Activated T-helper 1 cell treated with anti-CD3 and anti-CD28 coated beads, Interleukin-2, amount 50 U/mL, for 16 hours (primary cell): ENCODE data around the gene RAP1GDS1.
"Not testable (repeated sequence)": the region's sequence is repeated elsewhere in the genome, so short reads cannot be mapped to it uniquely, and the experiment has no call there.

Experiments
- DNase-seq, 2 donors: peaks; one replicate each; pipeline ENCODE4 v3.0.0-alpha.2; 2020; ENCODE audit warnings: low read depth in 1 of 2, low spot score in 1 of 2

Gene RAP1GDS1

DNA sequence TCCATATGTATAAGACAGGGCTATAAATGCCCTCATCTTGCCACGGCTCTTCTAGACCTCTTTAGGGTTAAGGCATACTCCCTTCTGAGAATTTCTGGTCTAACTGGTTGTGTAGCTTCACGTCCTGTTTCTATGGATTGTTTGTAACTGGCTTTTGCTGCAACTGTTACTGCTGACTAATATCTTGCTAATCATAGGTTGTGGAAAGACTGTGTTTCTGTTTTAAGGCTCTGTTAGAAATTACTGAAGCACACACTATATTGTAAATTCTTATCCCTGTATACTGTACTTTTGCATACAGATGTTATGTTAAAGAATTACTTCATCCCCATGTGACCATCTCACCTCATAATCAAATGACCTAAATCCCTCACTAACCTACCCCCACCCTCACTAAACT, 218.4 kb downstream of the RAP1GDS1 start:
- not testable (repeated sequence) for DNase-seq

DNA sequence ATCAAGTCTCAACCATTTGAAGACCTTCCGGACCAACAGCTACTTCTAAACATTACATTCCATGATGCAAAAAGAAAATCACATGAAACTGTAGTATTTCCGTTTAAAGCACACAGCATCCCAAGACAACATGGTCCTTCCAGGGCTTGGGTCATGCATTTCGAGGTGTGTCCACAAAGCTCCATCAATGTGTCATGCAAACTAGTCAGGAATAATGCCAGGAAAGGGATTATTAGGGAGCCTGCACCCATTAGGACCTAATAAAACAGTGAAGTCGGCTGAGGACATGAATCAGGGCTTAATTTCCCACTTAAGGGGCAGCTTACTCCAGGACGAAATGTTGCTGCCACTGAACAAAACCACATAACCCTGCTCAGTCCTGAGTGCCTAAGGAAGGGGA, 219.4 kb downstream of the RAP1GDS1 start:
- DNase-seq: no peak

DNA sequence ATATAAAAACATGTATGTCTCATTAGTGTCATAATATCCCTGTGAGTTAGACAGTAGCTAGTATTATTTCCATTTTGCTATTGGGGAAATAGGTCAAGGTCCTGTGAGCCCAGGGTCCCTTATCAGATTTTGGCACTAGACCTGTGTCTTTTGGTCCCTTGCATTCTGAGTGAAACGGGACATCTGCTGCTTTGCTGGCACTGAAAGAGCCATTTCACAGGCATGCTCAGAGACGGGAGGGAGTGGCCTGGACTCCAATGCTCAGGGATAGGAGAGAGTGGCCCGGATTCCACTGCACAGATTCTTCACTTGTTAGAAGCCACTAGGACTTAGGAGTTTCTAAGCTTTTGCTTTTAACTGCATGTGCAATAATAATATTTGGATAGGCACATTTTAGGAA, 220.0 kb downstream of the RAP1GDS1 start:
- DNase-seq: no peak

- no peak for DNase-seq
Observed at GRCh38 chr4:98482503-98482846, 221.3 kb downstream of the RAP1GDS1 start.

GRCh38 chr4:98482847-98483806, 221.9 kb downstream of the RAP1GDS1 start:
- DNase-seq: no peak

GRCh38 chr4:98484031-98484430, 222.8 kb downstream of the RAP1GDS1 start:
- no peak for DNase-seq

- no peak for DNase-seq
Observed at GRCh38 chr4:98485816-98486345, 224.7 kb downstream of the RAP1GDS1 start.

- DNase-seq: no peak
Observed at GRCh38 chr4:98490251-98490650, 229.1 kb downstream of the RAP1GDS1 start.

DNA sequence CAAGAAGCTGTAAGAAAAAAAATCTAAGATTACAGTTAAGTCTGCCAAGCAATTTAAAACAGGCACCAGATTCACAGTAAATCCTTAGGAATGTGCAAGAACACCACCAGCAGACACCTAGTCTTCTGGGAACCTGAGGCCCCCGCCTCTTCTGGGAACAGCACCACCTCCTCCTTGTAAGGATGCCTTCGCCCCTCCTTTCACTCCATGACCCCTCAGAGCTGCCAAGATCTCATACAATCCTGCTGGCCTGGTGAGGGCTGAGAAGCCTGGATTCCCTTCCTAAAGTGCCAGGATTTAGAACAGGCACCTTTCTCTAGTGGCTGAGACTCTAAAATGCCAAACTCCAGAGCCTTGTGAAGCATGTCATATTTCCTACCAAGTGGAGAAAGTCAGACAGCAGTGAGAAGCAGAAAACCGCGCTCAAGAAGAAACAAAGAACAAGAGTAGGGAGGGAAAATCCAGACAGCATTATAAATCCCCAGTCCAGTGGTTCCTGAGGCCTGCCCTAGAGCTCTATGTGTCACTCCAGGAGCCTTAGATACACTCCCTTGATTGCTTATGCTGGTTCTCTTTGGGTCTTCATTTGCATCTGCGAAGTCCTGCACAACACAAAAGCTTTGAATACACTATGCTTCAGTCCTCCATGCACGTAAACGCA, 230.8 kb downstream of the RAP1GDS1 start:
- DNase-seq: no peak

- no peak for DNase-seq
Observed at GRCh38 chr4:98493296-98493695, 232.1 kb downstream of the RAP1GDS1 start.
